GM12892 (cell line): ENCODE measurements around the gene SRPK3.

Source experiments
- POLR2A ChIP-seq: IDR thresholded peaks from 2 replicates; pipeline ENCODE4 v1.6.1; 2011; ENCODE audit warnings: low read depth, low read length, control low read depth
- POLR2AphosphoS5 ChIP-seq: IDR thresholded peaks from 2 replicates; pipeline ENCODE4 v1.6.1; 2011; ENCODE audit warnings: low read depth, low read length, control low read depth
- TAF1 ChIP-seq: IDR thresholded peaks from 2 replicates; pipeline ENCODE4 v1.6.1; 2011; ENCODE audit warnings: low read depth, mild to moderate bottlenecking, control low read depth, low read length, borderline replicate concordance

DNA sequence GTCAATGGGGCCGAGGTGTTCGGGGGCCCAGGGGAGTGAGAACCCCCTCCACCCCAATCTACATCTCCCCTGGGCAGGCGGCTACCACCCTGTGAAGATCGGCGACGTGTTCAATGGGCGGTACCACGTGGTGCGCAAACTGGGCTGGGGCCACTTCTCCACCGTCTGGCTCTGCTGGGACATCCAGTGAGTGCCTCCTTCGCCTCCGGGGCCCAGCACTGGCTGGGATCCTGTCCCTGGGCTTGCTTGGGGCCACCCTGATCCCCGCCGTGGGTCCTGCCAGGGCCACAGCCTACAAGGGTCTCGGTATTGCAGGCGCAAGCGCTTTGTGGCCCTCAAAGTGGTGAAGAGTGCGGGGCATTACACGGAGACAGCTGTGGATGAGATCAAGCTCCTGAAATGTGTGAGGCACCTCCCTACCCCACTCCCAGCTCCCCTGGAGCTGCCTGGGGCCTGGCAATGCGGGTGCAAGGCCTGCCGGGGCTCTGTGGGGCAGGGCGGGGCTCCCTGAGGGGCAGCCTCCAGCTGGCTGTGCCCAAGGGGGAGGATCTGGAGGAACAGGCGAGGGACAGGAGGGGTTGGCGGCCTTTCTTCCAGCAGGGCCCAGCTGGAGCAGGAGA lies 697 bp downstream of the SRPK3 start:
- no peak for TF ChIP-seq TAF1
- TF ChIP-seq POLR2A = no peak
- TF ChIP-seq POLR2AphosphoS5 = no peak
